Activated T-cell treated with anti-CD3 and anti-CD28 coated beads, Interleukin-2, amount 50 U/mL, for 1 hour (primary cell): Measurements from ENCODE around the gene ZNF213.

Experiments
- DNase-seq: peaks from one replicate; pipeline ENCODE4 v3.0.0-alpha.2; 2020

ZNF213 gene

GRCh38 chr16:3134338-3135125 lies at the start of gene ZNF213:
Gene ZNF213 (plus strand): TSS chr16:3135029. CDS start chr16:3137281, 2,252 bp downstream.
- peak; percentile 85 for DNase-seq

GRCh38 chr16:3085868-3086595 lies 48.8 kb upstream of the ZNF213 start:
- no peak for DNase-seq

GRCh38 chr16:3086596-3087242 lies 48.1 kb upstream of the ZNF213 start:
- DNase-seq: no peak

- no peak for DNase-seq
Measured at GRCh38 chr16:3087243-3088235, 47.3 kb upstream of the ZNF213 start.

GRCh38 chr16:3088450-3088849 lies 46.4 kb upstream of the ZNF213 start:
- no peak for DNase-seq

- DNase-seq: no peak
Measured at GRCh38 chr16:3088925-3089716, 45.7 kb upstream of the ZNF213 start.

GRCh38 chr16:3089717-3090592 lies 44.9 kb upstream of the ZNF213 start:
- no peak for DNase-seq

- DNase-seq: no peak
Measured at GRCh38 chr16:3091551-3091950, 43.3 kb upstream of the ZNF213 start.

GRCh38 chr16:3092501-3092941 lies 42.3 kb upstream of the ZNF213 start:
- no peak for DNase-seq

- no peak for DNase-seq
Measured at GRCh38 chr16:3094289-3095027, 40.4 kb upstream of the ZNF213 start.

- peak; percentile 54 for DNase-seq
Measured at GRCh38 chr16:3095869-3096268, 39.0 kb upstream of the ZNF213 start.

GRCh38 chr16:3096362-3096761 lies 38.5 kb upstream of the ZNF213 start:
- DNase-seq: no peak

GRCh38 chr16:3097266-3097665 lies 37.6 kb upstream of the ZNF213 start:
- DNase-seq: no peak

- DNase-seq: no peak
Measured at GRCh38 chr16:3098459-3099394, 36.1 kb upstream of the ZNF213 start, which contains the start of gene ZSCAN10. Gene ZSCAN10 (minus strand): TSS chr16:3099294. CDS start chr16:3092937, 6,357 bp downstream.

- no peak for DNase-seq
Measured at GRCh38 chr16:3099395-3099731, 35.5 kb upstream of the ZNF213 start.

- DNase-seq: peak; percentile 89
Measured at GRCh38 chr16:3099732-3100499, 34.9 kb upstream of the ZNF213 start.

GRCh38 chr16:3101018-3101840 lies 33.6 kb upstream of the ZNF213 start:
- DNase-seq: no peak
